Large intestine (tissue), 3 donors: ENCODE measurements around the gene TRAF5. TPM values are rescaled to one million over a fixed set of nuclear protein-coding genes. Genes with fewer than 3 reads are reported as not detected.
"Not testable (repeated sequence)": the region's sequence is repeated elsewhere in the genome, so short reads cannot be mapped to it uniquely, and the experiment has no call there.

Source experiments
- DNase-seq, 2 donors: peaks; one replicate each; pipeline versions ENCODE4 v3.0.0 to v3.0.0-alpha.2; 2013
- H3K27ac ChIP-seq: one replicate; pipeline ENCODE4 v1.5.1; 2013; ENCODE audit warnings: low read length
- H3K27me3 ChIP-seq: 2 replicates; pipeline ENCODE4 v1.6.1; 2013; ENCODE audit warnings: low read length; ENCODE audit not compliant: control insufficient read depth, insufficient read depth
- H3K36me3 ChIP-seq: 2 replicates; pipeline ENCODE4 v1.6.1; 2013; ENCODE audit warnings: low read length; ENCODE audit not compliant: control insufficient read depth, insufficient read depth
- H3K4me1 ChIP-seq: one replicate; pipeline ENCODE4 v1.6.1; 2013; ENCODE audit warnings: low read length; ENCODE audit not compliant: control insufficient read depth, insufficient read depth
- H3K4me3 ChIP-seq: one replicate; pipeline ENCODE4 v1.5.1; 2013; ENCODE audit warnings: low read length
- H3K9me3 ChIP-seq: one replicate; pipeline ENCODE4 v1.6.1; 2013; ENCODE audit warnings: mild to moderate bottlenecking, low read depth, low read length, moderate library complexity; ENCODE audit not compliant: control insufficient read depth
- WGBS: methylation state at CpG from one replicate; pipeline ENCODE4 v1.1.5; 2013; ENCODE audit warnings: low lambda C conversion rate; ENCODE audit not compliant: insufficient coverage; 5-methylcytosine and 5-hydroxymethylcytosine counted together
- polyA plus RNA-seq: library from polyadenylated mRNA; unstranded; fragments of 120-200 nt; gene quantifications from one replicate; pipeline ENCODE4 v1.2.1, GENCODE V29; 2013

The TRAF5 gene
- polyA plus RNA-seq, 1 donor, result 26.1 TPM

- H3K27me3 ChIP-seq, result no peaks in the 10 kb centered on the region
- H3K4me1 ChIP-seq, result no peaks in the 10 kb centered on the region
- H3K27ac ChIP-seq, result no peak overlapping the region
- DNase-seq, result no peak
- 60% methylated on average over 2 of the region's 4 CpGs for WGBS
- H3K36me3 ChIP-seq, result peaks cover 8% of the 10 kb centered on the region
- no peak overlapping the region for H3K4me3 ChIP-seq
- H3K9me3 ChIP-seq, result no peaks in the 10 kb centered on the region
These were observed 52.2 kb downstream of the TRAF5 start for GRCh38 chr1:211378844-211379243.

GRCh38 chr1:211379446-211379845 is 52.8 kb downstream of the TRAF5 start:
- no peak overlapping the region for H3K27ac ChIP-seq
- H3K4me3 ChIP-seq, result no peak overlapping the region
- DNase-seq, result no peak
- H3K9me3 ChIP-seq, result no peaks in the 10 kb centered on the region
- H3K27me3 ChIP-seq, result no peaks in the 10 kb centered on the region
- no peaks in the 10 kb centered on the region for H3K4me1 ChIP-seq
- peaks cover 8% of the 10 kb centered on the region for H3K36me3 ChIP-seq

GRCh38 chr1:211381481-211382181 is 55.0 kb downstream of the TRAF5 start:
- WGBS, result 100% methylated on average over 2 of the region's 5 CpGs
- Histone ChIP-seq H3K4me3 (peak overlapping the region; percentile 79), H3K9me3 (no peaks in the 10 kb centered on the region), H3K36me3 (peaks cover under 1% of the 10 kb centered on the region), H3K27me3 (no peaks in the 10 kb centered on the region), H3K4me1 (no peaks in the 10 kb centered on the region), H3K27ac (no peak overlapping the region)
- DNase-seq, result no peak

- Histone ChIP-seq H3K4me1 (no peaks in the 10 kb centered on the region), H3K36me3 (no peaks in the 10 kb centered on the region), H3K9me3 (no peaks in the 10 kb centered on the region), H3K4me3 (peak overlapping the region; percentile 79), H3K27me3 (no peaks in the 10 kb centered on the region), H3K27ac (peak overlapping the region; percentile 96)
- 0% methylated on average over 1 of the region's 17 CpGs for WGBS
- DNase-seq, result peak in 1 of 2 donors; percentile 11
These were observed 55.6 kb downstream of the TRAF5 start for GRCh38 chr1:211382182-211382713.

- Histone ChIP-seq H3K9me3 (no peaks in the 10 kb centered on the region), H3K27ac (peak overlapping the region; percentile 96), H3K4me3 (peak overlapping the region; percentile 79), H3K4me1 (no peaks in the 10 kb centered on the region), H3K27me3 (no peaks in the 10 kb centered on the region), H3K36me3 (no peaks in the 10 kb centered on the region)
- WGBS, result 12% methylated on average over 3 of the region's 49 CpGs
- peak; percentile 96 for DNase-seq
These were observed 56.3 kb downstream of the TRAF5 start for GRCh38 chr1:211382714-211383480.

- no peaks in the 10 kb centered on the region for H3K4me1 ChIP-seq
- no peak overlapping the region for H3K4me3 ChIP-seq
- H3K36me3 ChIP-seq, result no peaks in the 10 kb centered on the region
- WGBS, result 100% methylated on average over 1 of the region's 3 CpGs
- no peaks in the 10 kb centered on the region for H3K9me3 ChIP-seq
- DNase-seq, result no peak
- H3K27me3 ChIP-seq, result no peaks in the 10 kb centered on the region
- no peak overlapping the region for H3K27ac ChIP-seq
These were observed 57.9 kb downstream of the TRAF5 start for GRCh38 chr1:211384524-211384923.

GRCh38 chr1:211386921-211387320 is 60.3 kb downstream of the TRAF5 start:
- H3K9me3 ChIP-seq, result no peaks in the 10 kb centered on the region
- no peaks in the 10 kb centered on the region for H3K4me1 ChIP-seq
- no CpG with 5 or more reads among the region's 2 CpGs for WGBS
- DNase-seq, result no peak
- H3K36me3 ChIP-seq, result no peaks in the 10 kb centered on the region
- no peak overlapping the region for H3K4me3 ChIP-seq
- no peaks in the 10 kb centered on the region for H3K27me3 ChIP-seq
- no peak overlapping the region for H3K27ac ChIP-seq

- no CpG with 5 or more reads among the region's 7 CpGs for WGBS
- DNase-seq, H3K4me1 ChIP-seq, H3K27ac ChIP-seq, H3K4me3 ChIP-seq, H3K9me3 ChIP-seq, H3K36me3 ChIP-seq, H3K27me3 ChIP-seq: not testable (repeated sequence)
These were observed 64.2 kb downstream of the TRAF5 start for GRCh38 chr1:211390829-211391228.

GRCh38 chr1:211393203-211393602 is 66.6 kb downstream of the TRAF5 start:
- Histone ChIP-seq H3K4me3 (no peak overlapping the region), H3K9me3 (no peaks in the 10 kb centered on the region), H3K27ac (no peak overlapping the region), H3K4me1 (no peaks in the 10 kb centered on the region), H3K36me3 (peaks cover 7% of the 10 kb centered on the region), H3K27me3 (no peaks in the 10 kb centered on the region)
- no peak for DNase-seq
- no CpG with 5 or more reads among the region's 1 CpG for WGBS

GRCh38 chr1:211398266-211398930 is 71.8 kb downstream of the TRAF5 start:
- not testable (repeated sequence) for H3K36me3 ChIP-seq, H3K4me3 ChIP-seq, DNase-seq, H3K27me3 ChIP-seq, H3K9me3 ChIP-seq, H3K27ac ChIP-seq, H3K4me1 ChIP-seq
- WGBS, result 100% methylated on average over 3 of the region's 13 CpGs
